GM10248 (cell line): ENCODE measurements around the gene GAB3.

Experiments used
- CTCF ChIA-PET: fragments of 300-600 bp; sonication (Branson Sonifier 250); formaldehyde crosslinking; extraction: SDS; loops from one replicate; lab custom pipeline; 2021; ENCODE audit warnings: antibody characterized with exemption; lab: Yijun Ruan, JAX
- POLR2A ChIA-PET: fragments of 350-650 bp; sonication (Branson Sonifier 250); formaldehyde crosslinking; extraction: SDS; loops from one replicate; lab custom pipeline; 2020; ENCODE audit warnings: antibody characterized with exemption; lab: Yijun Ruan, JAX
- DNase-seq: peaks from one replicate; pipeline ENCODE4 v3.0.0; 2012; ENCODE audit errors: extremely low spot score
- TF ChIP-seq, protein P1 (sequence below): IDR thresholded peaks from 2 replicates; pipeline ENCODE4 v1.5.1; 2012; ENCODE audit warnings: mild to moderate bottlenecking, low read depth; ENCODE audit errors: extremely low read depth, missing control alignments, control extremely low read depth

The GAB3 gene

DNA sequence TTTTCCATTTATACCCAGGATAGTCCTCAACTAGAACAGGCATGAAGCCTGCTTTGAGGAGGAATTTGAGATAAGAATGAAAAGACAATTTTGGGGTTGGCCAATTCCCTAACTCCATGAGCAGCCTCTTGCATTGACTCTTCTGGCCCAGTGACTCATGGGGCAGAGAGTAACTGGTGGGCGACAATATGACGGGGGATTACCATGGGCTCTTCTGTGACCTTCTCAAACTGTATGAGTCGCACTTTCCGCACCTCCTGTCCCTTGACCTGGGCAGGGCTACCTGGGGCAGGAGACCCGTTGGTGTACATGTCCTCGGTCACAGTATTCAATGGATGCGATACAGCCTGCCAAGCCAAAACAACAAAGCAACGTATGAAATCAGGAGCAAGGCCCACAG, 41.1 kb upstream of the GAB3 start:
- no peak for DNase-seq
- ChIA-PET CTCF (interaction anchor here (1.2 to 1.5 kb wide), 2 partner anchors 11 to 15 kb away, joined by 3 to 4 read pairs; no protein-coding TSS in a partner anchor), POLR2A (no interaction called here)
- TF ChIP-seq, protein P1, sequence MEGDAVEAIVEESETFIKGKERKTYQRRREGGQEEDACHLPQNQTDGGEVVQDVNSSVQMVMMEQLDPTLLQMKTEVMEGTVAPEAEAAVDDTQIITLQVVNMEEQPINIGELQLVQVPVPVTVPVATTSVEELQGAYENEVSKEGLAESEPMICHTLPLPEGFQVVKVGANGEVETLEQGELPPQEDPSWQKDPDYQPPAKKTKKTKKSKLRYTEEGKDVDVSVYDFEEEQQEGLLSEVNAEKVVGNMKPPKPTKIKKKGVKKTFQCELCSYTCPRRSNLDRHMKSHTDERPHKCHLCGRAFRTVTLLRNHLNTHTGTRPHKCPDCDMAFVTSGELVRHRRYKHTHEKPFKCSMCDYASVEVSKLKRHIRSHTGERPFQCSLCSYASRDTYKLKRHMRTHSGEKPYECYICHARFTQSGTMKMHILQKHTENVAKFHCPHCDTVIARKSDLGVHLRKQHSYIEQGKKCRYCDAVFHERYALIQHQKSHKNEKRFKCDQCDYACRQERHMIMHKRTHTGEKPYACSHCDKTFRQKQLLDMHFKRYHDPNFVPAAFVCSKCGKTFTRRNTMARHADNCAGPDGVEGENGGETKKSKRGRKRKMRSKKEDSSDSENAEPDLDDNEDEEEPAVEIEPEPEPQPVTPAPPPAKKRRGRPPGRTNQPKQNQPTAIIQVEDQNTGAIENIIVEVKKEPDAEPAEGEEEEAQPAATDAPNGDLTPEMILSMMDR = no peak

DNA sequence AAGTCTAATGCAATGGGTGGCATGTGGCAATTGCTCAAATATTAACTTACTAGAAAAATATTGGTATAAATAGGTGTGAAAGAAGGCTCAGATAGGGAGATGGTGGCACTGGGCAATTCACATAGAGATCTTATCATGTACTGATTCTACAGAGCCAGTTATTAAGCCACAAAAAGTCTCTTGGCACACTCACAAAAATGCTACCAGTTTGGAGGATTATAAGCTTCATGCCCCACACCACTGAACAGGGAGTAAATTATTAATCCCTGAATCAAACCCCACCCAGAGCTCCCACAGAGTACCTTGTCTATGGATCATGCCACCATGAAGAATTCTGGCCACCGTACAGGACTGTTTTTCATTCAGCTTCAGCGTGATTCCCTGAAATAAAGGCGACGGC, 40.6 kb upstream of the GAB3 start:
- ChIA-PET POLR2A (no interaction called here), CTCF (interaction anchor here (1.2 to 1.5 kb wide), 2 partner anchors 11 to 15 kb away, joined by 3 to 4 read pairs; no protein-coding TSS in a partner anchor)
- TF ChIP-seq, protein P1 = no peak
- no peak for DNase-seq

DNA sequence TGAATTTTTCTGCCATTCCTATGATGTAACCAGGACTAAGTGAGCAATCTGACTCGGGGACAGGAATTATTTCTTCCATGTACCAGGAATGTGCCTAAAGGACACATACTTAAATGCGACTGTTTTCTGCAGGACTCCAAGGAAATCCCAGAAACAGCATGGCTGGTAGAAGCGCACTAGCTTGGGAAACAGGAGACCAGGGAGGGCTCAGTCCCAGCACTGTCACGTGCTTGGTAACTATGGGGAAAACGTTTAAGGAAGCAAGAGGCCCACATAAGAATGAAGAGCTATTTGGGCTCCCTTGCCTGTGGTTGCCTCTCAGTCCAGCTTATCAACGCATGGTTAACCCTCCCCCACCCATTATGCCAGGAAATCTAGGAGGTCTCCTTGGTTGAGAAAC, 34.8 kb upstream of the GAB3 start:
- no peak for DNase-seq
- ChIA-PET POLR2A (no interaction called here), CTCF (interaction anchor here (1.3 kb wide), 1 partner anchor 9 kb away, joined by 3 read pairs; no protein-coding TSS in a partner anchor)
- TF ChIP-seq, protein P1 = no peak

DNA sequence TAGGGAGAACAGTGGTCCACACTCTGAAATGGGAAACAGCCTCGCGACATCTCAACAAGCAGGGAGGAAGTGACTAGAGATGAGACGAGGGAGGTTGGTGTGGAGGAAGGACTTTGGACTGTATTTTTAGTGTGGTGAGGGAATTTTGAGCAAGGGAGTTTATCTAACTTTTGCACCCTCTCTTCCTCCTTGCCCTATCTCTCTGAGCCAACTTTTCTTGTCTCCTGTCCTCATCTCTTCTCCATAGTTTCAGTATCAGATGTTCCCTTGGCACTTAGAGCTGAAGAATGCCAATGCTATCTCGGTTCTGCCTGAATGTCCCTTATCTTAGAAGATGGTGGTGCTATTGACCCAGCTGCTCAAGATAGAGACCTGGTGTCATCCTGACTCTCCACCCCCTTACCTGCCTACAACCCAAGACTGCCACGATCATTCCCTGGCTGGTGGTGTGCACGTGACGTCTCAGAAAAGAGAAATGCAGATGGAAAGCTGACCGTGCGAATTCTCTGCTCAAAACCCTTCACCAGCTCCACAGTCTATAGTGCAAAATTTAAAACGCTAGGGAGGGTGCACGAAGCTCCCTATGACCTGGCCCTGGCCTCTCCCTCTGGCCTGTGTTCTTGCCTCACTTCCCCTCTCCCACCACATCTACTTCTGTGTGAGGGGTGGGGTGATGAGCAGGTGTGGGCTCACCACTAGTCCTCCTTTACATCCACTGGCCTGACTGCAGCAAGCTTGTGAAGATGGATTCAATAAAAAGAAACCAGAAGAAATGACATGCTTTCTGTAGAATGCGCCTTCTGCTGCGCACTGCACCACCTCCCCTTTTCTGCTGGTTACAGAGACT, 33.5 kb upstream of the GAB3 start:
- DNase-seq = no peak
- ChIA-PET CTCF (interaction anchor here (1.3 kb wide), 1 partner anchor 8 kb away, joined by 3 read pairs; no protein-coding TSS in a partner anchor), POLR2A (no interaction called here)
- TF ChIP-seq, protein P1 = no peak

DNA sequence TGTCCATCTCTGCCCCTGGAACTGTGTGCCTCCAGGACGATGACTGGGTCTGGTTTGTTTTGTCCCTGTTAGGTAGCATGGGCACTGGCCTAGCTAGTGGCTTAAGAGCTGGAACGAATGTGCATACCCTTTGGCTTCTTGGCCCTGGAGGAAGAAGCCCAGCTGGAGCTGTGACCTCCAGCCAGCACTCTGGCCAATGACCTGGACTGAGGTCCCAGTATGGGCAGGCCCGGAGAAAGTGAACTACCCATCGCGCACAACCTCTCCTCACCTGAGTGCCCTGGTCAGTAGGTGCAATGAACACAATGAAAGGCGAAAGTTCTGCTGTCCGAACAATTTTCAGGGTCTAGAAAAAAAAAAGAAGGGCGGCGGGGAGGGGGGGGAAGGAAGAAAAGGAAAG, 30.1 kb upstream of the GAB3 start:
- TF ChIP-seq, protein P1 = no peak
- ChIA-PET CTCF (interaction anchor here (1.1 to 1.6 kb wide), 4 partner anchors 9 to 32 kb away, joined by 3 to 4 read pairs (median 3); no protein-coding TSS in a partner anchor), POLR2A (interaction anchor here (0.7 kb wide), 1 partner anchor 13 kb away, joined by 3 read pairs; no protein-coding TSS in a partner anchor)
- no peak for DNase-seq

DNA sequence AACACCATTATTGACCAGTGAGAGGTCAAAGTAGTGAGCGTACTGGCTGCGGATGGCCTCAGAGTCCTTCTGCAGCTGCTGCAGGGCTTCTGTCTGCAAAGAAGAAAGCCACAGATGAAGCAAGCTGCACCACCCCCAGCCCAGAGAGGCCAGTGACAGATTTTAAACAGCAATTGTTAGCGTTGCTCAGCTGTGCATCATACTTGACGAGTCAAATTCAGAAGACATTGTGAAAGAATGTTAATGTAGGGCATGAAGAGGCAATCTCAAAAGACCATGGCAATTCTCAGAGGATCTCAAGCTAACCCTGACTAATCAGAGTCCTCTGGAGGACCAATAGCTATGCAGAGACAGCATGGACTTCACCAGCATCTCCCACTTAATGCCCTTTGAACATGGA, 28.4 kb upstream of the GAB3 start:
- TF ChIP-seq, protein P1 = no peak
- DNase-seq = no peak
- CTCF ChIA-PET = interaction anchor here (1.0 kb wide), 1 partner anchor 26 kb away, joined by 3 read pairs; the partner anchor contains the start of gene MPP1
- POLR2A ChIA-PET = no interaction called here
